ENCODE measurements around the gene OCA2.
"Not testable (repeated sequence)": the region's sequence is repeated elsewhere in the genome, so short reads cannot be mapped to it uniquely, and the experiment has no call there.

The OCA2 gene

GRCh38 chr15:28021281-28022039 is 77.7 kb downstream of the OCA2 start:
- no peak for DNase-seq

- DNase-seq = no peak
Measured at GRCh38 chr15:28020644-28021043, 78.5 kb downstream of the OCA2 start.

GRCh38 chr15:28019594-28020309 is 79.4 kb downstream of the OCA2 start:
- DNase-seq = no peak

- DNase-seq = no peak
Measured at GRCh38 chr15:28018291-28019044, 80.6 kb downstream of the OCA2 start.

- no peak for DNase-seq
Measured at GRCh38 chr15:28017423-28017924, 81.6 kb downstream of the OCA2 start.

GRCh38 chr15:28015855-28016254 is 83.3 kb downstream of the OCA2 start:
- no peak for DNase-seq

- DNase-seq = no peak
Measured at GRCh38 chr15:28014623-28015200, 84.4 kb downstream of the OCA2 start.

- DNase-seq = no peak
Measured at GRCh38 chr15:28013976-28014375, 85.1 kb downstream of the OCA2 start.

GRCh38 chr15:28013480-28013879 is 85.6 kb downstream of the OCA2 start:
- no peak for DNase-seq

GRCh38 chr15:28012231-28012630 is 86.9 kb downstream of the OCA2 start:
- DNase-seq = no peak

- not testable (repeated sequence) for DNase-seq
Measured at GRCh38 chr15:28008175-28008574, 90.9 kb downstream of the OCA2 start.

GRCh38 chr15:28006116-28006905 is 92.8 kb downstream of the OCA2 start:
- no peak for DNase-seq

- DNase-seq = no peak
Measured at GRCh38 chr15:28005004-28005527, 94.0 kb downstream of the OCA2 start.

GRCh38 chr15:28004143-28005003 is 94.7 kb downstream of the OCA2 start:
- DNase-seq = no peak

GRCh38 chr15:28003302-28004037 is 95.6 kb downstream of the OCA2 start:
- DNase-seq = no peak

- no peak for DNase-seq
Measured at GRCh38 chr15:28002867-28003266, 96.2 kb downstream of the OCA2 start.

- DNase-seq = no peak
Measured at GRCh38 chr15:28002136-28002861, 96.8 kb downstream of the OCA2 start.

- DNase-seq = no peak
Measured at GRCh38 chr15:28001641-28002040, 97.5 kb downstream of the OCA2 start.

GRCh38 chr15:27993996-27994780 is 104.9 kb downstream of the OCA2 start:
- no peak for DNase-seq
